HG03025 (cell line): Measurements from ENCODE around the gene JMJD7.
"Not testable (repeated sequence)": the region's sequence is repeated elsewhere in the genome, so short reads cannot be mapped to it uniquely, and the experiment has no call there.

Experiments used
- ATAC-seq: cut with Tn5 transposase; IDR thresholded peaks from one replicate; pipeline ENCODE4 v1.9.1; 2021; ENCODE audit warnings: mild to moderate bottlenecking, moderate library complexity; ENCODE audit not compliant: unreplicated experiment, low FRiP score

JMJD7 gene

DNA sequence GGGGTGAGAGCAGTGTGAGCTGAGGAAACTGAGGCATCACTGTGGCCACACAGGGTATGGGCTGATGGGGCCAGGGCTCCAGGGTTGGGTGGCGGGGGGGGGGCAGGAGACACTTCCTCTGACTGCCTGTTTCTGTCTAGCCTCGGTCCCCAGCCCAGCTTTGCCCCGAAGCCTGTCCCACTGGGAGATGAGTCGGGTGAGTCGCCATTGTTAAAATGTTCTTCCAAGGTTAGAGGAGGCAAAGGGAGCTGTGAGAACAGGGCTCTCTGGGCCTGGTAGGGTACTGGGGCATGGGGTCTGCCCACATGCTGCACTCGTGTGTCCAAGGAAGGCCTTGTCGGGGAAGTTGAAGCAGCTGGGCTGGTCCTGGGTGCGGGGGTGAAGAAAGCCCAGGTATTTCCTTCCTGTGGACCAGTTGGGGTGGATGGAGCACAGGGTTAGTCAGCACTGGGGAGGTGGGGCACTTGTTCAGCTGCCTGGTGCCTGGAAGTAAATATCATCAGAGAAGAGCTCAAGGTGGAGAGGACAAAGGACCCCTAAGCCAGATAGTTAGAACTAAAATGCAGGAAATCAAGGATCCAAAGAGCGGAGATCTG lies 8.3 kb upstream of the JMJD7 start:
- no peak for ATAC-seq

DNA sequence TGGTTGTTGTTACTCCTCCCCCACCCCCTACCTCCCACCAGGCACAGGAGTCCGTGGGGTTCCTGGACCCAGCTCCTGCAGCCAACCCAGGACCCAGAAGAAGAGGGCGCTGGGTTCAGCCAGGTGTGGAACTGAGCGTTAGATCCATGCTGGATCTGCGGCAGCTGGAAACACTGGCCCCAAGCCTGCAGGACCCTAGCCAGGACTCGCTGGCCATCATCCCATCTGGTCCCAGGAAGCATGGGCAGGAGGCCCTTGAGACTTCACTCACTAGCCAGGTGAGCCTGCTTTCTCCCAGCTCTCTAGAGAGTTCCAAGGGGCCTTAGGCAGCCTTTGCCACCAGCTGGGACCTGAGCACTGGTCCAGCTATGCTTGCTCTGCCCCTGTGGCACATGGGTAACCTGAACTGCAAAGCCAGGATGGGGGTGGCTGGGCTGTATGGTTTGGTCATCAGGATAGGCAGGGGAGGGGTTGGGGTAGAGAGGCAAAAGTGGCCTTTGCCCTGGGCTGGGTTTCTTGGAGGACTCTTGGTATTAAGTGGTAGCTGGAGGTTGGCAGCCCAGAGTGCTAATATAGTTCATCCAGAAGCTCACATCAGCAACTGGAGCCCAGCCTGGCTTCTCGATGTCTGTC lies 7.0 kb upstream of the JMJD7 start:
- no peak for ATAC-seq

DNA sequence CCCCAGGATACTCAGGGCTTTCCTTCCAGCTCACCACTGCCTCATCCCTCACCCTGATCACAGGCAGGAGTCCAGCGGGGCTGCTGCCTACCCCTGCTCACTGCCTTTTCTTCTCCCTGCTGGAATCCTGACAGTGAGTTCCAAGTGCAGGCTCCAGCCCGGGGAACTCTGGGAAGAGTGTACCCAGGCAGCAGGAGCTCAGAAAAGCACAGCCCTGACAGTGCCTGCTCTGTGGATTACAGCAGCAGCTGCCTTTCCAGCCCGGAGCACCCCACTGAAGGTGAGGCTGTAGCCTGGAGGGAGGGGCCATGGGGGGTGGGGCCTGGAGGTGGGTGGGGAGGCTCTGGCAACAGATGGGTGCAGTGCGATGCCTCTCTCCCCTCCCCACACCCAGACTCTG lies 6.1 kb upstream of the JMJD7 start:
- no peak for ATAC-seq

DNA sequence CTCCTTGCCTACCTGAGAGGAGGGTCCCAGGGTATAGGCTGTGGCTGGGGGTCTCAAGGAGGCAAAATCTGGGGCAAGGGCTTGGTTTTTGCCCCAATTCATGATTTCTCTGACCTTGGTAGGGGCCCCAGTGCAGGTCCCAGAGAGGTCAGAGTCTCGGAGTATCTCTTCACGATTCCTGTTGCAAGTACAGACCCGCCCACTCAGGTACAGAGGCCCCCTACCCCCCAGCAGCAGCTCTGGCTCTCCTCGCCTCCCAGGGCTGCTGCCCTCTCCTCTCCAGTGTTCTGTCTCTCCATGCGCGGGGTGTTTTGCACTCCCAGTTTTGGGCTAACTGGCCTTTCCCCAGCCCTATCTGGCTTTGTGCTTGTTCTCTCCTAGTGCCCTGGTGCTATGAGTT lies 5.4 kb upstream of the JMJD7 start:
- no peak for ATAC-seq

DNA sequence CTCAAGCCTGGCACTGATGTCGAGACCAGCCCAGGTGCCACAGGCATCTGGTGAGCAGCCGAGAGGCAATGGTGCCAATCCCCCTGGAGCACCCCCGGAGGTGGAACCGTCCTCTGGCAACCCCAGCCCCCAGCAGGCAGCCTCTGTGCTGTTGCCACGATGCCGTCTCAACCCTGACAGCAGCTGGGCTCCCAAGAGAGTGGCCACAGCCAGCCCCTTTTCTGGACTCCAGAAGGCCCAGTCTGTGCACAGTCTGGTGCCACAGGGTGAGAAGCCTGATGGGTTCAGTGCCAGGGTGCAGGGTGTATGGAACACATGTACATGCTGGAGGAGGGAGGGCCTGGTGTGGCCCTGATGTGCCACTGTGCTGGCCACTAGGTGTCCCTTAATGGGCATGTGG lies 4.9 kb upstream of the JMJD7 start:
- no peak for ATAC-seq

DNA sequence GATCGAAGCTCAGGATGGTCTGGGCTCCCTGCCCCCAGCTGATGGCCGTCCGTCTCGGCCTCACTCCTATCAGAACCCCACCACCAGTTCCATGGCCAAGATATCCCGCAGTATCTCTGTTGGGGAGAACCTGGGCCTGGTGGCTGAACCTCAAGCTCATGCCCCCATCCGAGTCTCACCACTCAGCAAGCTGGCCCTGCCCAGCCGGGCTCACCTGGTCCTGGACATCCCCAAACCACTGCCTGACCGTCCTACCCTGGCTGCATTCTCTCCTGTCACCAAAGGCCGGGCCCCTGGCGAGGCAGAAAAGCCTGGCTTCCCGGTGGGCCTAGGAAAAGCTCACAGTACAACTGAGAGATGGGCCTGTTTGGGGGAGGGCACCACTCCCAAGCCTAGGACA lies 4.4 kb upstream of the JMJD7 start:
- no peak for ATAC-seq

DNA sequence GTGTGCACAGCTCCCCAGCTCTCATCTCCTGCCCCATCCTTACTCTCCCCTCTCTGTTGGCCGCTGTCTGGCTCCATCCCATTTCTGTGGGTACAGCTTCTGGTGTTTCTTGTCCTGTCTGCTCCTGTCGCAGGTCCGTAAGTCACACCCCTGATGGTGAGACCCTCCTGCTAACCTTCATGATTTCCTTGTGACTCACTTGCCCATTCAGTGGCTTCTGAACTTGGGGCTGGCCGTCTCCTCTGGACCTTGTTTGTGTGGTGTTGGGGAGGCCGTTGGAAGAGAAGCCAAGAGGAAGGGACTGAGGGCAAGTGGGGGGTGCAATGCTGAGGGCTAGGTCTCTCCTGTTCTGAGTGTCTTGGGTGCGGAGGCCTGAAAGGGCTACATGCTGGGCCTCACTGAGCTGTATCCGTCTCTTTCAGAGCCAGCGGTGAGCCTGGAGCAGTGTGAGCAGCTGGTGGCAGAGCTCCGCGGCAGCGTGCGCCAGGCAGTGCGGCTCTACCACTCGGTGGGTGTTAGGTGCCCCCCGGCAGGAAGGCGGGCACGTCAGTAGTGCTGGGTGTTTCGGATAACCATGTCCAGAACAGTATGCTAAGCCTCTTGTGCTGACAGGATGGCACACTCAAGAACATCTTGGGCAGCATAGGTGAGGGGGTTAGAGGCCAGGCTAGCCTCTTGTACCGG lies 3.7 kb upstream of the JMJD7 start:
- ATAC-seq, result no peak

DNA sequence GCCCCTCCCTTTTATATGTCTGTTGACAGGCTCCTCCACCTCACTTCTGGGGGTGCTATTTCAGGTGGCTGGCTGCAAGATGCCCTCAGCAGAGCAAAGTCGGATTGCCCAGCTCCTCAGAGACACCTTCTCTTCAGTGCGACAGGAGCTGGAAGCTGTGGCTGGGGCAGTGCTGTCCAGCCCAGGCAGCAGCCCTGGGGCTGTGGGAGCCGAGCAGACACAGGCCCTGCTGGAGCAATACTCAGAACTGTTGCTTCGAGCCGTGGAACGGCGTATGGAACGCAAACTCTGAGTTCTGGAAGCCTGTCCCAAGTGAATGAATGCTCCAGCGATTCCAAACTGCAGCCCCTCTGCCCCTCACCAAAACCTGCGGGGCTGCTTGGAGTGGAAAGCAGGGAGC lies 2.7 kb upstream of the JMJD7 start:
- no peak for ATAC-seq

DNA sequence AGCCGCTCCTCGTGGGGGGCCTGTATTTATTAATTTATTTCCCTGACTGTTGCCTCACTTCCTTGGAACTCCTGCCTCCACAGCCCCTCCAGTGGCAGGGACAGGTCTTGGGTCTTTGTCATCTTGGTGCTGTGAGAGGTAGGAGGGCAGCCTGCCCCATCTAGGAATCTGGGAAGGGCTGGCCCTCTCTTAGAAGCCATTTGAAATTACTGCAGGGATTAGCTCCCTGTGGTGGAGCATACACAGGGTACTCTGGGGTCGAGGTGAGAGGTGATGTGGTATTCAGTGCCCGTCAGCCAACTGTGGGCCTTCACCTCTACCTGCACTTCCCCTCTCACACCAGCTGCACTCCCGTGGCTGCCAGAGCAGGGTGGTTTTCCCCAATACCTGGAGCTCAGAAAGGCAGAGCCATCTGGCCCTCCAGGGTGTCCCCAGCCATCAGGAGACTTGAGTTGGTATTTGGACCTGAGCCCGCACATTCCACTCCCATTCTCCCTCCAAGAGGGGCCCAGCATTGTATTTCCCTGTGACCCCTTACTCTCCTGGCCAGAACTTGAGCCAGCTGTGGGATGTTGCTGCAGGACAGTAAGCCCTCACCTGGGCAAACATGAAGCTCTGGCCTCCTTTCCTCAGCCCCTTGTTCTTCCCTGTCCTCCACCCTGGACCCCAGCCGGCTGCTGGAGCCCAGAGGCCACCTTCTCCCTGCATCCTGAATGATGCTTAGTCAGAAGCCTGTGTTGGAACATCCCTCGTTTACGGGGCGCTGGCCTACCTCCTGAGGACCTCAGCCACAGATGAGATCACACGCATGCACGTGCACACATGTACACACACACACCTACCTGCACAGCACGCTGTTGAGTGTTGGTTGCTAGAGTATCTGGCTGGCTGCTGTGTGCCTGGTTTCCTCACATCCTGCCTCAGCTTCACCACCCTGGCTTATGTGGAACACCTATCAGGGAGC lies 2.0 kb upstream of the JMJD7 start:
- ATAC-seq, result no peak

DNA sequence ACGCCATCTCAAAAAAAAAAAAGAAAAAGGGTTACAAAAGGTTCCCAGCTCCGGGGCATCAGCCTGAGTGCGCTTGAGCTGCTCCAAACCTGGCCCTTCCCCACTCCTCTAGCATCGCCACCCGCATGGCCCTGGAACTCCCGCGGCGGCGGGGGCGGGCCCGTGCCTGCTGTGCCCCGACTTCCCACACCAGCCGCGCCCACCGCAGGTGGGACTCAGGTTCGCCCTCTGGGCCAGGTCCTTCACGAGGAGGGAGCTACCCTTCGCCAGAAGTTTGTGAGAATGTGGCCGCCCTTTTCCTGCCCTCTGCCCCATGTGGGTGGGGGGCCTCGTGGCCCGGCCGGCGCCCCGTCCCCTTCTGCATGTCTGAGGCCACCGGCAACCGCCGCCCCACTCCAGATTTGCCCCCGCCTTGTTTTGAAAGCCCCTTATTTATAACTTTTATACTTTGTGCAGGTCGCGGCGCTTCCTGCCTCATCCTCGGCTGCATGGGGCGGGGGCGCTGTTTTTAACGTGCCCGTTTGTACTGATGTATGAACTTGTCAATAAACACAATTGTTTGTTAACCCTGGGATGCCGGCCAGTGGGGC lies 507 bp upstream of the JMJD7 start:
- no peak for ATAC-seq

DNA sequence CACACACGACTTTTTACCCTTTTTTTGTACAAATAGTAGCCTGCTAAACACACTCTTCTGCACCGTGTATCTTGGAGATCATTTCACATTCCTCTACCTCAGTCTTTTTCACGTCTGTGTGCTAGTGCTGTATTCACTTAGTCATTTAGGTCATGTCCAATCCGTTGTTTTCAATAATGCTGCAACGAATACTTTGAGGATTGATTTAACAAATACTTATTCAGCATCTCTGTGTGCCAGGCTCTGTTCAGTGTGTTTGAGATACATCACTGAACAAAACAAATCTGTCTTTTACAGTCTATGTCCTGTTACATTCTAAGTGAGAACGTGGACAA lies 882 bp downstream of the JMJD7 start:
- ATAC-seq, result no peak

DNA sequence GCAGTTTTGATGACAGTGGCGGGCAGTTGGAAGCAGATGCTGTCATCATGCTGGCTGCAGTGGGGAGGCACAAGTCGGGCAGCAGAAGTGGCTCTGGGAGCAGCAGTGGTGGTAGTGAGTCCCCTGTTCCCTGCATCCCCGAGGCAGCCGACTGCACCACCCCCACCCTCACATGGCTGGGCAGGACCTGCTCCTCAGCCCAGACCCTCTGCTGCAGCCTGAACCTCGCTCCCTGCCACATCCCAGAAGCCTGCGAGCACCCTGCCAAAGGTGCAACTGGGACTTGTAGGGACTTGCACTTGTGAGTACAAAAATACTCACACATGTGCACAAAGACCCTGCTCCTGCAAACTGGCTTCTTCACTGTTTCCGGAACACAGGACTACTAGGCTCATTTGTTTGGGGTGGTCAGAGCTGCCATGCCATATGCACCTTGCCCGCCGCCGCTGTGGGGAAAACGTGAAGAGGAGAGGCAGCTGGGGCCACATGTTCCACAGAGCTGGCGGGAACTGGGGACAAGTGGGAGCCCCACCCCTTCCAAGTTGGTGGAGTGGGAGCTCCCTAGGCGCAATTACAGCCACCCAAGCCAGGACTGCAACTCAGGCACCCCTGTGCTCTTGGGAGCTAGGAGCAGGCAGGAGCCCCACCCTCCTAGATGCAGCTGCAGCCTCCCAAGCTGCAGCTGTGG lies 2.2 kb downstream of the JMJD7 start:
- ATAC-seq, result no peak

DNA sequence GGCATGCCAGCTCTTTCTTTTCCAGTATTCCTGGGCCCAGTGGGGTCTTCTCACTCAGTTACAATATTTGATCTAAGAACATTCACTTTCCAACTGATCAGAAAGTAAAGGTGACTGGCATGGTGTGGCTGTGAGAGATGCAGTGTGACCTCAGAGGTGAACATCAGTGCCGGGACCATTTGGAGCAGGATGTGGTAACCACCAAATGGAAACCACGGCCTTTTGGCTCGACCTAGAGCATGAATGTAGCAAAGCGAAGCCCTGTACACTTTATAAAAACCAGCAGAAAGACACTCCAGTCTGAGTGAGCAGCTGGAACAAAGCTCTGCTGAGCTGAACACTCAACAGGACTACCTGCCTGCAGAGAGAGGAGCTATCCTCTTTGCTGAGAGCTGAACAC lies 3.4 kb downstream of the JMJD7 start:
- not testable (repeated sequence) for ATAC-seq

DNA sequence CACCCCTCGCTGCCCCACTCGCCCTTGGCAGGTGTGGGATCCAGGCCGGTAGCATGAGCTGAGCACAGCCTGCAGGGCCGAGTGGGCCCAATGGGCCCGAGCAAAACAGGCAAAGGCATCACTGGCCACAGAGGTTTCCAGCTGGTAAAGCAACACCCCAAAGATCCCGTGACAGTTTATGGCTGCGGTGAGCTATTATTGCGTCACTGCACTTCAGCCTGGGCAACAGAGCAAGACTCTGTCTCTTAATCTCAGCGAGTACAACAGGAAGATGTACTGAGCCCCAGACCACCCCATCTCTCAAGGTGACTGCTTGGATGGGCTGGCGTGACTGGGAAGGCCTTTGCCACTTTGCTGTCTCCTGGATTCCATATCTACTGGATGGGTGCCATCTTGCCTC lies 4.3 kb downstream of the JMJD7 start:
- ATAC-seq, result no peak

DNA sequence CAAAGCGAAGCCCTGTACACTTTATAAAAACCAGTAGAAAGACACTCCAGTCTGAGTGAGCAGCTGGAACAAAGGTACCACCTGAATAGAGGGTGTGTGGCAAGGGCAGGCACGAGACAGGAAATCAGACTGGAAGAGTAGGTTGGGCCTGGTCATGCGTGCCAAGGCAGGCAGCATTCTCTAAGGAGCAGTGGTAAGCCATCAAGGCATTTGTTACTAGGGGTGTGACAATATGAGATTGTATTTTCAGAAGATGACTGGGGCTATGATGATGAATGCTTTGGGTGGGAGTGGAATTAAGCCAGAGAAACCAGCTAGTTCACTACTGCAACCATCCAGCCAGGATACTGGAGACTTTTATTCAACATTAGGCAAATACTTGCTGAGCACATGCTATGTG lies 5.0 kb downstream of the JMJD7 start:
- no peak for ATAC-seq

DNA sequence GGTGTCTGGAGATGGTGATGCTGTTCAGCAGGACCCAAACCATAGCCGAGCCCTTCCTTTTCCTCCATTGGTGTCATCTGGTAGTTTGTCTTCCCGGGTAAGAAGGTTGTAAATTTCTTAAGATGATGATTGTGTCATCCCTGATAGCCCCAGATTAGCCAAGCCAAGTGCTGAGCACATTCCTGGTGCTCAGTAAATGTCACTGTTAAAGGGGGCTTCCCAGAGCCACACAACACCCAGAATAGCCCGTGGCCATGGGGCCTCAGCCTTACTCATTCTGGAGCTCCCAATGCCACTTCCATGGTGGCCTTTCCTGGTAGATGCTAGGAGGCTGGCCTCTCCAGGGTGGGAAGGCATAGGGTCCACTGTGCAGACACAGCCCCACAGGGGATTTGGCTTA lies 6.2 kb downstream of the JMJD7 start:
- ATAC-seq, result no peak

DNA sequence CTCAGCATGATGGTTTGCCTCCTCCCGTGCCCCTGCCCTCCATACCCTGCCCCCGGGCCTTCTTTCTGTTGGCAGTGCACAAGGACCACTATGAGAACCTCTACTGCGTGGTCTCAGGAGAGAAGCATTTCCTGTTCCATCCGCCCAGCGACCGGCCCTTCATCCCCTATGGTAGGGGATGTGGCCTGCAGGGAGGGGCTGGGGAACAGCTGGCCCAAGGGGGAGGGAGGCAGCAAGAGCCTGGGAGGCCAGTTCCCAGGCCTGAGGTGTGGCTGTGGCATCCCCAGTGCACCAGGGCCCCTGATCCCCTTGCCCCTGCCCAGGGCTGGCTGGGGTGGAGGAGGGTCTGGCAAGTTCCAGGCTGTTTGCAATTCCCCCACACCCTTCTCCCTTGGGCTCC lies 8.2 kb downstream of the JMJD7 start:
- no peak for ATAC-seq

DNA sequence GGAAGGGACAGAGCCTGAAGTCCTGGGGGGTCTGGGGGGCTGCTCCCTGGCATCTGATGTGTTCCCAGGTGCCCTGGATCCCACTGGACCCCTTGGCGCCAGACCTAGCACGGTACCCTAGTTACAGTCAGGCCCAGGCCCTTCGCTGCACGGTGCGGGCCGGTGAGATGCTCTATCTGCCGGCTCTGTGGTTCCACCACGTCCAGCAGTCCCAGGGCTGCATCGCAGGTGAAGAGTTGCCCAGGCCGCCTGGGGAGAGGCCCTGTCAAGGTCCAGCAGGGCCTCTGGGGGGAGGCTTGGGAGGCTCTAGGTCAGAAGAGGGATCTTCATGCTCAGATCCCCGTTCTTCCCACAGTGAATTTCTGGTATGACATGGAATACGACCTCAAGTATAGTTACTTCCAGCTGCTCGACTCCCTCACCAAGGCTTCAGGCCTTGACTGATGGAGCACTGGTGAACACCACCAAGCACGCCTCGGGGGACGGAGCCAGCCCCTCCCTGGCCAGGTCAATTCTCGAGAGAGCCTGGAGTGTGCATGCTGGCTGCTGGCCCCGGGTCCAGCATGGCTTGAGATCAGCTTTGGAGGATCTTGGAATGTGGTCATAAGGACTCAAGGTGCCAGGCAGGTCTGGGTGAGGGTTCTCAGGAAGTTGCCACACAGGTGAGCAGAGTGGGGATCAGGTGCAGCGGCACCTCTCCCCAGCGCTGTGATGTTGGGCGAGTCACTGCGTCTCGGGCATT lies 9.0 kb downstream of the JMJD7 start:
- no peak for ATAC-seq

DNA sequence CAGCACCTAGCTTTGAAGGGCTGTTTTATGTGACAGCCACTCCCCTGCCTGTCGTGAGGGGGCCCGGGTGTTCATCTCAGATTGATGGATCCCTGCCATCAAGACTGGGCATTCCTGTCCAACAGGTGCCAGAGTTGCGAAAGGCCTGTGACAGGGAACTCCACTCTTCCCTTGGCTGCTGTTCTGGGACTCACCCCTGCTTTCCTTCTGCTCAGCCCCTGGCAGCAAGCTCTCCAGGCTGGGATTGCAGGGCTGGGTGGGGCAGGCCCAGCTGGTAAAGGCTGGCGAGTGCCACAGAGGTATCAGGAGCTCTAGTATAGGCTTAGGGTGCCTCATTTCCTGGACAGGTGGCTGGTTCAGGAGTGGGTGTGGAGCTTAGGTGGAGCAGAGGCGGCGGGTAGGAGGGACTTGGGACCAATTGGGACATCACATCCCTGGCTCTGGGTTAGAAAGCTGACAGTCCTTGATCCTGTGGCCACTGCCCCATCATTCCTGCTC lies 10.6 kb downstream of the JMJD7 start, which contains the start of gene PLA2G4B:
Gene PLA2G4B (plus strand): TSS at position 448 of the 498 bp plus-strand sequence. CDS start 67 bp downstream, outside the sequence.
- ATAC-seq, result no peak
